H1 (cell line): ENCODE measurements around the gene NANOGP8. TPM values are rescaled to one million over a fixed set of nuclear protein-coding genes. Genes with fewer than 3 reads are reported as not detected.

Source experiments
- CTCF ChIA-PET: fragments of 300-600 bp; sonication (Branson Sonifier 250); formaldehyde crosslinking; loops from one replicate; lab custom pipeline; 2021; ENCODE audit not compliant: partially characterized antibody; lab: Charles Lee
- POLR2A ChIA-PET: fragments of 300-600 bp; sonication (Branson Sonifier 250); formaldehyde crosslinking; loops from one replicate; lab custom pipeline; 2021; ENCODE audit warnings: inconsistent platforms; ENCODE audit not compliant: partially characterized antibody; lab: Charles Lee
- DNase-seq, 2 experiments: peaks; one replicate each; pipeline versions ENCODE4 v3.0.0 to v3.0.0-alpha.2; 2010 to 2022; ENCODE audit warnings: low spot score in 2 of 2, low read depth in 1 of 2, mixed read lengths in 1 of 2
- FAIRE-seq: peaks from 2 replicates; lab custom pipeline; 2011; peaks lifted over from hg19 to GRCh38; lab: Jason Lieb, UNC
- H2AFZ ChIP-seq: 2 replicates; pipeline ENCODE4 v1.8.1; 2012; ENCODE audit warnings: low read length, inconsistent platforms
- H2AK5ac ChIP-seq: 2 replicates; pipeline ENCODE4 v1.6.1; 2013; ENCODE audit warnings: low read depth, low read length
- H2BK120ac ChIP-seq: replicated peaks from 2 replicates; pipeline ENCODE3; 2013; ENCODE audit warnings: low read depth, low read length, inconsistent platforms
- H2BK12ac ChIP-seq: 2 replicates; pipeline ENCODE4 v1.6.1; 2013; ENCODE audit warnings: low read depth, low read length
- H2BK15ac ChIP-seq: 2 replicates; pipeline ENCODE4 v1.6.1; 2013; ENCODE audit warnings: low read length
- H2BK20ac ChIP-seq: 2 replicates; pipeline ENCODE4 v1.6.1; 2013; ENCODE audit warnings: low read length
- H2BK5ac ChIP-seq: 2 replicates; pipeline ENCODE4 v1.6.1; 2013; ENCODE audit warnings: low read depth, low read length
- H3K14ac ChIP-seq: 2 replicates; pipeline ENCODE4 v1.6.1; 2013; ENCODE audit warnings: inconsistent platforms; ENCODE audit not compliant: insufficient read length
- H3K18ac ChIP-seq: 2 replicates; pipeline ENCODE4 v1.6.1; 2013; ENCODE audit warnings: low read length; ENCODE audit errors: extremely low read depth
- H3K23ac ChIP-seq: 2 replicates; pipeline ENCODE4 v1.6.1; 2013; ENCODE audit warnings: inconsistent platforms; ENCODE audit not compliant: insufficient read length
- H3K23me2 ChIP-seq: 2 replicates; pipeline ENCODE4 v1.6.1; 2013; ENCODE audit warnings: low read depth, low read length
- H3K27ac ChIP-seq: 2 replicates; pipeline ENCODE4 v1.6.1; 2011; ENCODE audit warnings: low read depth, low read length, inconsistent platforms
- H3K27me3 ChIP-seq, 4 experiments: replicated peaks in 1 of 4; 1 replicate in 1 of 4; 2 replicates in 3 of 4; pipeline versions ENCODE4 v1.6.1 to v1.8.1; 2011 to 2013; ENCODE audit warnings: low read length in 3 of 4, mild to moderate bottlenecking in 3 of 4, inconsistent platforms in 2 of 4, mixed read lengths in 2 of 4, moderate library complexity in 1 of 4; ENCODE audit not compliant: control insufficient read depth in 3 of 4, insufficient read depth in 3 of 4; ENCODE audit errors: extremely low read depth in 1 of 4
- H3K36me3 ChIP-seq, 4 experiments: 2 replicates each; pipeline versions ENCODE4 v1.6.1 to v1.8.1; 2011 to 2013; ENCODE audit warnings: mild to moderate bottlenecking in 4 of 4, low read length in 3 of 4, moderate library complexity in 2 of 4, control low read depth in 1 of 4, inconsistent platforms in 1 of 4; ENCODE audit not compliant: insufficient read depth in 4 of 4, control insufficient read depth in 2 of 4
- H3K4ac ChIP-seq: replicated peaks from 2 replicates; pipeline ENCODE3; 2013; ENCODE audit warnings: low read length, low read depth, mixed read lengths, inconsistent platforms; ENCODE audit not compliant: insufficient read length
- H3K4me1 ChIP-seq, 4 experiments: replicated peaks in 1 of 4; 1 replicate in 1 of 4; 2 replicates in 3 of 4; pipeline versions ENCODE4 v1.6.1 to v1.8.1; 2011 to 2013; ENCODE audit warnings: low read length in 3 of 4, inconsistent platforms in 2 of 4, mixed read lengths in 1 of 4; ENCODE audit not compliant: insufficient read depth in 4 of 4, control insufficient read depth in 3 of 4
- H3K4me2 ChIP-seq, 2 experiments: 2 replicates each; pipeline versions ENCODE4 v1.6.1 to v1.8.1; 2011 to 2013; ENCODE audit warnings: low read depth in 2 of 2, low read length in 2 of 2, control low read depth in 1 of 2, inconsistent platforms in 1 of 2, mild to moderate bottlenecking in 1 of 2; ENCODE audit not compliant: insufficient read depth in 1 of 2
- H3K4me3 ChIP-seq, 4 experiments: fragments of 200-600, 300-600 bp in 1 of 4; sonication (generic), shearing (Covaris generic), sonication (Bioruptor Twin) in 1 of 4; 2 replicates each; pipeline versions ENCODE4 v1.5.1 to v1.8.1; 2011 to 2016; ENCODE audit warnings: low read length in 4 of 4, low read depth in 3 of 4, control low read depth in 2 of 4, inconsistent platforms in 2 of 4, mild to moderate bottlenecking in 2 of 4, mixed read lengths in 1 of 4, moderate library complexity in 1 of 4; ENCODE audit not compliant: insufficient read depth in 2 of 4; ENCODE audit errors: extremely low read depth in 1 of 4
- H3K56ac ChIP-seq: replicated peaks from 2 replicates; pipeline ENCODE3; 2013; ENCODE audit warnings: low read depth, mild to moderate bottlenecking, mixed read lengths, low read length, inconsistent platforms; ENCODE audit not compliant: insufficient read length
- H3K79me1 ChIP-seq: 2 replicates; pipeline ENCODE4 v1.6.1; 2013; ENCODE audit warnings: low read depth, low read length, control low read depth
- H3K79me2 ChIP-seq, 2 experiments: 2 replicates each; pipeline versions ENCODE4 v1.6.1 to v1.8.1; 2012 to 2013; ENCODE audit warnings: low read length in 2 of 2, mild to moderate bottlenecking in 2 of 2, inconsistent platforms in 1 of 2; ENCODE audit not compliant: insufficient read depth in 2 of 2, control insufficient read depth in 1 of 2
- H3K9ac ChIP-seq, 4 experiments: replicated peaks in 1 of 4; 1 replicate in 1 of 4; 2 replicates in 3 of 4; pipeline versions ENCODE4 v1.6.1 to v1.8.1; 2011 to 2013; ENCODE audit warnings: low read depth in 3 of 4, low read length in 3 of 4, control low read depth in 2 of 4, mild to moderate bottlenecking in 2 of 4, moderate library complexity in 2 of 4, inconsistent platforms in 1 of 4; ENCODE audit errors: extremely low read depth in 1 of 4
- H3K9me3 ChIP-seq, 2 experiments: 2 replicates each; pipeline versions ENCODE4 v1.6.1 to v1.8.1; 2012 to 2013; ENCODE audit warnings: mild to moderate bottlenecking in 2 of 2, moderate library complexity in 2 of 2, control low read depth in 1 of 2, inconsistent platforms in 1 of 2, low read depth in 1 of 2, low read length in 1 of 2, mixed read lengths in 1 of 2; ENCODE audit not compliant: insufficient read depth in 2 of 2
- H4K20me1 ChIP-seq, 2 experiments: replicated peaks in 1 of 2; 2 replicates each; pipeline versions ENCODE3 to v1.8.1; 2011 to 2013; ENCODE audit warnings: inconsistent platforms in 2 of 2, low read length in 2 of 2, mild to moderate bottlenecking in 1 of 2; ENCODE audit not compliant: insufficient read depth in 2 of 2, control insufficient read depth in 1 of 2
- H4K5ac ChIP-seq: 2 replicates; pipeline ENCODE4 v1.6.1; 2013; ENCODE audit warnings: low read length, low read depth, mixed read lengths, inconsistent platforms; ENCODE audit not compliant: insufficient read length
- H4K8ac ChIP-seq: 2 replicates; pipeline ENCODE4 v1.8.0; 2013; ENCODE audit warnings: mild to moderate bottlenecking, moderate library complexity, low read length, inconsistent platforms; ENCODE audit not compliant: insufficient read depth; ENCODE audit errors: extremely low read depth
- H4K91ac ChIP-seq: replicated peaks from 2 replicates; pipeline ENCODE3; 2013; ENCODE audit warnings: low read length, mixed read lengths, inconsistent platforms; ENCODE audit not compliant: insufficient read length
- RFX5 ChIP-seq: IDR thresholded peaks from 2 replicates; pipeline ENCODE4 v1.6.1; 2011; ENCODE audit warnings: low read depth, low read length, improper control_type of control experiment, borderline replicate concordance
- TBP ChIP-seq: IDR thresholded peaks from 2 replicates; pipeline ENCODE4 v1.6.1; 2011; ENCODE audit warnings: low read depth, low read length, improper control_type of control experiment
- WGBS, 2 experiments: shearing (Covaris generic) in 1 of 2; methylation state at CpG; one replicate each; pipeline versions ENCODE4 v1.1.6 to v1.1.7; 2013 to 2015; ENCODE audit warnings: low lambda C conversion rate in 2 of 2, mixed read lengths in 2 of 2, inconsistent platforms in 1 of 2, low coverage in 1 of 2, missing lambda C conversion rate in 1 of 2; ENCODE audit not compliant: insufficient replicate concordance in 2 of 2, insufficient coverage in 1 of 2, insufficient read length in 1 of 2; ENCODE audit errors: extremely low coverage in 1 of 2, missing lambda C conversion rate in 1 of 2; 5-methylcytosine and 5-hydroxymethylcytosine counted together
- polyA plus RNA-seq, 7 experiments: library from polyadenylated mRNA; depleted of rRNA in 3 of 7; stranded (reverse) in 5 of 7; unstranded in 2 of 7; fragments of >200 nt in 5 of 7; fragments of 200-250 nt in 2 of 7; gene quantifications; 1 replicate in 5 of 7; 2 replicates in 1 of 7; 4 replicates in 1 of 7; pipeline versions ENCODE4 v1.2.1 to v1.2.3, GENCODE V29; 2011 to 2013; ENCODE audit warnings: missing spikeins in 2 of 7, mixed read lengths in 2 of 7
- total RNA-seq: library from RNA; stranded (reverse); fragmentation: NEBNext Ultra II Directional; extraction: Animal tissue kit (Norgen Biotek cat#: 25700); gene quantifications from 2 replicates; pipeline ENCODE4 v1.2.1, GENCODE V29; 2021

Gene NANOGP8
- total and polyA plus RNA-seq, 2 of the 8 experiments (the other 6 are each of a cell fraction or from before 2014, with no cell fraction given): 23.3 to 40.6 TPM

GRCh38 chr15:35127717-35128116 is 42.6 kb upstream of the NANOGP8 start:
- CTCF ChIA-PET: no interaction called here
- no peaks in the 10 kb centered on the region for H4K20me1 ChIP-seq

More at GRCh38 chr15:35127717-35128116, 42.6 kb upstream of the NANOGP8 start:
- Histone ChIP-seq H2BK15ac (no peak overlapping the region), H3K27ac (no peak overlapping the region), H3K79me2 (no peaks in the 10 kb centered on the region), H4K5ac (no peak overlapping the region), H3K36me3 (no peaks in the 10 kb centered on the region), H3K56ac (no peak overlapping the region), H3K9ac (no peak overlapping the region), H3K4ac (no peak overlapping the region), H3K4me1 (no peaks in the 10 kb centered on the region), H3K9me3 (no peaks in the 10 kb centered on the region), H3K4me3 (no peak overlapping the region), H2BK12ac (no peak overlapping the region), H3K4me2 (no peak overlapping the region), H3K14ac (no peak overlapping the region), H2BK5ac (no peak overlapping the region), H3K27me3 (no peaks in the 10 kb centered on the region), H2BK120ac (no peak overlapping the region), H4K91ac (no peak overlapping the region), H3K79me1 (no peaks in the 10 kb centered on the region), H4K8ac (no peak overlapping the region), H3K18ac (no peak overlapping the region), H3K23ac (no peak overlapping the region), H2BK20ac (no peak overlapping the region), H2AK5ac (no peak overlapping the region), H2AFZ (no peak overlapping the region), H3K23me2 (no peaks in the 10 kb centered on the region; the same call in 1 of the 2 replicates)
- FAIRE-seq: no peak
- 90% methylated on average over 1 of the region's 1 CpG; no CpG with 5 or more reads in 1 of the 2 experiments for WGBS, 2 experiments
- DNase-seq: no peak
- POLR2A ChIA-PET: no interaction called here
- TF ChIP-seq RFX5 (no peak), TBP (no peak)
